Measurements from ENCODE around the gene ATP8A1.

Gene ATP8A1

DNA sequence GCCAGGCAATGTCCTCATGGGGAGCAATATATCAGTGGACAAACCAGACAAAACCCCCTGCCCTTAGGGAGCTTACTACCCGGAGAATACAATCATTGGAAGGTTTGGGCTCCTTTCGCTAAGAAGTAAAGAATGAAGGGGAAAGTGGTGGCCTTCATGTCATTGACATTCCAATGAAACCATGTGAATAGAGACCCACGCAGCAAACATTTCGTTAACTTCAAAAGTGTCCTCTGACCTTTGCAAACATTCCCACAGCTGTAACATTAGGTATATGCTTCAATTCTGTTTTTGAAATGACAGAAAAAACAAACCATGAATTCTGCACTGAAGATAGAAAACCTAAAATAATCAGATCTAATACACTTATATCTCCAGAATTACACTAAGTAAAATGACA lies 7.0 kb downstream of the ATP8A1 start:
- DNase-seq, result no peak

GRCh38 chr4:42646999-42647541 lies 9.8 kb downstream of the ATP8A1 start:
- DNase-seq, result no peak

DNA sequence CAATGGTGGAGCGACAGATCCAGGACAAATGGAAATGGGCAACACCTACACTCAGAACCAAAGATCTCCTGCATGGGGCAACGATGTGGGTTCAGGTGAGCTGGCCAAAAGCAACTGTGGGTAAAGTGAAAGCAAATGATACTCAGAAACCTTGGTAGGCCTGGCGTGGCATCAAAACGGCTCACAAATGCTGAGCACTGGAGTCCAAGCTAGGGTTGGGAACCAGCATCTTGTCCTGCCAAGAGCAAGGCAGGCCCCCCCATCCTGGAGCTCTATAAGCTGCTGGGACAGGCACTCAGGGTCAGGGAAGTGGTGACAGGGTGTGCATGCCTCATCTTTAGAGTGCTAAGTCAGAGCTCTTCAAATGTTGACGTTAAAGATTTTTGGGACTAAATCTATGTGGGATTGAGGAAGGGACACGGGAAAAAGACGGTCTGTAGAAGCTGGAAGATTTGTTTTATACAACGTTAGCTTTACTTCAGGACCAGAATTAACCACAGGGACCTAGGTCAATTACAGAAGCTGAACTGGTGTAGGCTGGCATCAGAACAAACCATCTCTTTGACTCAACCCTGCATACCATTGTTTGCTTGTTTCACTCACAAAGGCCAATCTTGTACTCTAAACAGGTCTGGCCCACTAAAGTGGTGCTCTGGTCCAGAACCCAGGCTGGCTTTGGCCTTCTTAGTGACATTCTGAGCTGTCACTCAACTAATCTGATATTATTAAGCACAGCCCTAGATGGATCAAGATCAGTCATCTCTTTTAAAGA lies 10.7 kb downstream of the ATP8A1 start:
- DNase-seq, result no peak

- no peak for DNase-seq
These were observed 12.0 kb downstream of the ATP8A1 start for GRCh38 chr4:42644897-42645296.

- DNase-seq, result no peak
These were observed 13.2 kb downstream of the ATP8A1 start for GRCh38 chr4:42643685-42644084.

DNA sequence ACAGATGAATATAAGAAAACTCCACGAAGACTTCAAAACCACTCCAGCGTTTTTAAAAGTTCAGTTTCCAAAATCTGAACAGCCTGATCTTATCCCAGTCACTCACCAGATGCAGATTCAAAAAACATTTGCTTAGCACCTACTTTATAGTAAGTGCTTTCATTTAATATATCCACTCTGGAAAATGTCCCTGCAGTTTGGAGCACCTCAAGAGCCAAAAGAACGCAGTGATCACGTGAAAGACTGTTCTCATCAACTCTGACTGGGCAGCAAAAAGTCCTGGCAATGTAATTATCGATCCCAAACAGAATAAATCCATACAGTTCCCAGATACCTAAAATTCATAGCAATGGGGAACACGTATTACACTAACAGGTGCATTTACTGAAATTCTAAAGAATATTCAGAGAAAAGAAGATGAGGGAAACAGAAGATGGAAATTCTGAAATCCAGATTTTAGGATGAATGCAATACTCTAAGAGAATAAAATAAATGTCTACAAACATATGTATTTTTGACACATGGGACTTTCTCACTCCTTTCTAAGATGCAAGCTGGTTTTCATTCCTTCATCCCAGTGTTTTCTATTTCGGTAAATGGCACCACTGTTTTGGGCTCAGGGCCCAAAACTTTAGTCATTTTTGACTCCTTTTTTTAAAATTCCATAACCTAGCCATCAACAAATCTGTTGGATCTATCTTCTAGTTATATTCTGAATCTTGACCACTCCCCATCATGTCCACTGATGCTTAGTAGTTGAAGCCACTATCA lies 13.9 kb downstream of the ATP8A1 start:
- DNase-seq, result no peak

GRCh38 chr4:42642101-42642797 lies 14.7 kb downstream of the ATP8A1 start:
- no peak for DNase-seq

DNA sequence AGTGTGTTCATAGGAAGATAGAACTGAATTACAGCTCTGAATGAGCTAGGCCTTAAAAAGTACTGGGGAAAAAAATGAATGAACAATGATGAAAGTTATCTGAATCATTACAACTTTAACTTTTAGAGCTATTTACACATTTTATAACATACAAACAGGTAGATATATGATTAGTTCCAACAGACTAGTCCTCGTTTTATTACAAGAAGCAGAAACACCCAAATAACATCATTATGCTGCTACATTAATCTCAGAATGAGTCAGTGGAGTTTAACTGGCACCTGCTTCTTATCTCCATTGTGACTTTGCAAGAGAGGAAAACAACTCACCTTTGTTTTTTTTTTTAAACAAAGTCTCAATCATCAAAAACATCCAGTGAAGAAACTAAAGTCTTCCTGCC lies 15.2 kb downstream of the ATP8A1 start:
- DNase-seq, result no peak

DNA sequence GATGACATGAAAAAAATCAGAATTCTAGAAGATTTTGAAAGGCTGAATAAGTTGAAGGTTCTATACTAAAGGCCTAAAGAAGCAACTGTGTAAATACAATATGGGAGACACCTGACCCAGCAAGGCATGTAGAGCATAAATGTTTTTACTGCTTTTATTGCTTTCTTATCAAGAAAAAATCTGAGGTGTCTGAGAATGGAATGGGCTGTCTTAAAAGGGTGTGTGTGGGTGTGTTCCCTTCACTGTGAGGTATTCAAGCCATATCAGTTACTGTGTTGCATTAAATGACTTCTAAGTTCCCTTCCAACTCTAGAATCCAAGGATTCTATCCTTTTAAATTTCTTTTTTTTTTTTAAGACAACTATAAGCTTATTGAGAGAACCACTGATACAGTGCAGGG lies 15.7 kb downstream of the ATP8A1 start:
- DNase-seq, result no peak

GRCh38 chr4:42640613-42641012 lies 16.3 kb downstream of the ATP8A1 start:
- no peak for DNase-seq

DNA sequence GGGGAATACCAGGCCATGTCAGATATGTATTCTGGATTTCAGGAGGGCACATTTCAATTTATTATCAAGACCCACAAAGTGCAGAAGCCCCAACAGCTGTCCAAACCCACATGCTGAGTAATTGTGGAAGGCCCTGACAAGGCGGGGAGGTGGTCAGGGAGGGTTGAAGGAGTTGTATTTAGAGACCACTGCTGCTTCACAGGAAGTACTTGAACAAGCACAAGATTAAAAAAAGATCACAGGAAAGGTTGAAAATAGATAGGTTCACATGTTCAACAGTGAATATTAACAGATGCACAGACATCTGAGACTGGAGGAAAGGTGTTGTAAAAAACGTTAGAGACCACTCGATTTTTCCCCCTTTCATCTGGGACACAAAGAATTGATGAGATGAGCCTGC lies 17.9 kb downstream of the ATP8A1 start:
- no peak for DNase-seq

- DNase-seq, result no peak
These were observed 18.6 kb downstream of the ATP8A1 start for GRCh38 chr4:42638321-42638720.

DNA sequence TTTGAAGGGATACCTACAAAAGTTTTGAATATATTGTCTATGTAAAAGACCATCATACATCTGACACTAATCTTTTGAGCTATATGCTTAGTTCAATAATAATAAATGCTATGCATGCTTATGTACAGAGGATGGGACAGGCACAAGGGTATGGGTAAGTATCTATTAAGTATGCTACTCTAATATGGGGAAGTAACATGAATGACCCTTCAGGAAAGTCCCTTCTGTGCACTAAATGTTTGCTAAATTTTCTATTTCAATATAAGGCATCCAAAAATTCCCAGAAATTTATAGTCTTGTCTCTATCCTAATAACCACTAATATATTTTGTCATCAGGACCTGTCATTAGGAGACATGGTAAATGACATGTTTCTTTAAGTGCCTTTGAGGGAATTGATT lies 19.0 kb downstream of the ATP8A1 start:
- DNase-seq, result no peak

GRCh38 chr4:42637104-42637503 lies 19.8 kb downstream of the ATP8A1 start:
- no peak for DNase-seq

GRCh38 chr4:42636645-42636949 lies 20.3 kb downstream of the ATP8A1 start:
- peak in 1 of 3 experiments; percentile 86 for DNase-seq

- DNase-seq, result no peak
These were observed 23.1 kb downstream of the ATP8A1 start for GRCh38 chr4:42633605-42634388.

- peak in 1 of 3 experiments; percentile 18 for DNase-seq
These were observed 24.1 kb downstream of the ATP8A1 start for GRCh38 chr4:42632653-42633382.

- DNase-seq, result no peak
These were observed 26.0 kb downstream of the ATP8A1 start for GRCh38 chr4:42630908-42631307.

GRCh38 chr4:42628740-42629139 lies 28.2 kb downstream of the ATP8A1 start:
- peak in 1 of 3 experiments; percentile 86 for DNase-seq

DNA sequence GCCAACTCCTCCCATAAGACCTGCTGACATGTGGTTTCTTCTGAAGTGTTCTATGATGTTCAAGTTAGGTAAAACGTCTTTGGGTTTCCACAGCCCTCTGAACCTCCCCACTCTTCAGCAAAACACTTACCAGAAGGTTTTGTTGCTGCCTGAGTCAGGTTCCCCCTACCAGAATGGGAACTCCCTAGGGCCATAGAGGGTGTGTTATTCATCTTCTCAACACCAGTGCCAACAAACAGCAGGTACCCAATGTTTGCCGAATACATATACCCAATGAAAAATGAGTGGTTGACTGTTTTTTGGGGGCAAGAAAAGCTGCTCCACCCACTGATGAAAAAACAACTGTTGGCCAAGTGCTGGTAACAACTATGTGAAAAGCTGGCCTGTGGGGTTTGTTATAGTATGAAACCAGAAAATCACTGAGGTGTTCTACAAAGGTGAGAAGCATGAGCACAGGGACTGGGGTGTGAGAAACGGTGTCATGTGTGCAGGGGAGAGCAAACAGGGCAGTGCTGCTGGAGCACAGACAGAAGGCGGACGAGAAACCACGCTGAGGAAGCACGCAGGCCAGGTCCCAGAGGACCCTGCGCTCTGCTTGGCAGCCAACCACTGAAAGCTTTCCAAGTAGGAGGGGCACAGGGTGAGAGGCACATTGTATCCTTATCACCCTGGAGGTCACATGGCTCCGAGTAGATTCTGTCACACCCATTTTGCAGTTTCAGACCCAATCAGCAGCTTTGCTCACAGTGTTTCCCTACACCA lies 28.8 kb downstream of the ATP8A1 start:
- peak in 1 of 3 experiments; percentile 86 for DNase-seq

GRCh38 chr4:42626629-42627146 lies 30.2 kb downstream of the ATP8A1 start:
- DNase-seq, result no peak
